Smooth muscle cell (in vitro differentiated cells): ENCODE results near the gene FCN1. TPM values are rescaled to one million over a fixed set of nuclear protein-coding genes. Genes with fewer than 3 reads are reported as not detected.

Source experiments
- DNase-seq: peaks from one replicate; lab custom pipeline; 2025; ENCODE audit not compliant: unreplicated experiment; lab: John Stamatoyannopoulos, UW
- H2AFZ ChIP-seq: fragments of 200-600 bp; sonication (generic); 2 replicates; pipeline ENCODE4 v1.6.0; 2016; ENCODE audit warnings: antibody characterized with exemption, low read depth, mild to moderate bottlenecking
- H3F3A ChIP-seq: fragments of 200-600 bp; sonication (generic); 2 replicates; pipeline ENCODE4 v1.6.0; 2017; ENCODE audit warnings: antibody characterized with exemption, low read depth
- H3K27ac ChIP-seq: fragments of 200-600 bp; sonication (generic); 2 replicates; pipeline ENCODE4 v1.5.1; 2016; ENCODE audit warnings: low read depth, mild to moderate bottlenecking
- H3K27me3 ChIP-seq: fragments of 200-600 bp; sonication (generic); 2 replicates; pipeline ENCODE4 v1.6.1; 2016; ENCODE audit warnings: low read depth, mild to moderate bottlenecking
- H3K36me3 ChIP-seq: fragments of 200-600 bp; sonication (generic); 2 replicates; pipeline ENCODE4 v1.5.1; 2016; ENCODE audit warnings: low read depth
- H3K4me1 ChIP-seq: fragments of 200-600 bp; sonication (generic); 2 replicates; pipeline ENCODE4 v1.5.1; 2016; ENCODE audit warnings: low read depth
- H3K4me2 ChIP-seq: fragments of 200-600 bp; sonication (generic); 2 replicates; pipeline ENCODE4 v1.6.0; 2016; ENCODE audit warnings: mild to moderate bottlenecking
- H3K4me3 ChIP-seq: fragments of 200-600 bp; sonication (generic); 2 replicates; pipeline ENCODE4 v1.5.1; 2016; ENCODE audit warnings: mild to moderate bottlenecking
- H3K79me2 ChIP-seq: fragments of 200-600 bp; sonication (generic); 2 replicates; pipeline ENCODE4 v1.6.0; 2016; ENCODE audit warnings: low read depth, mild to moderate bottlenecking
- H3K9ac ChIP-seq: fragments of 200-600 bp; sonication (generic); 2 replicates; pipeline ENCODE4 v1.6.0; 2016; ENCODE audit warnings: low read depth
- H3K9me3 ChIP-seq: fragments of 200-600 bp; sonication (generic); replicated peaks from 2 replicates; pipeline ENCODE4 v1.5.1; 2016; ENCODE audit warnings: low read depth
- H4K20me1 ChIP-seq: fragments of 200-600 bp; sonication (generic); 2 replicates; pipeline ENCODE4 v1.6.0; 2016; ENCODE audit warnings: low read depth
- WGBS: methylation state at CpG from one replicate; pipeline ENCODE4 v1.1.7; 2016; ENCODE audit warnings: low lambda C conversion rate; 5-methylcytosine and 5-hydroxymethylcytosine counted together
- polyA plus RNA-seq: library from polyadenylated mRNA; unstranded; fragments of >200 nt; fragmentation: Nextera tagmentation; extraction: Ambion mirVana; gene quantifications from 2 replicates; pipeline ENCODE4 v1.2.1, GENCODE V29; 2016
- total RNA-seq: library from RNA; depleted of rRNA; stranded (reverse); fragments of >200 nt; gene quantifications from 2 replicates; pipeline ENCODE4 v1.2.3, GENCODE V29; 2014
- TF ChIP-seq, protein P1 (sequence below): fragments of 200-600 bp; sonication (generic); IDR thresholded peaks from 2 replicates; pipeline ENCODE4 v1.5.1; 2017; ENCODE audit warnings: borderline replicate concordance, mild to moderate bottlenecking, antibody characterized with exemption; ENCODE audit not compliant: insufficient read depth, poor library complexity, severe bottlenecking

The FCN1 gene
- total and polyA plus RNA-seq, 2 experiments from 2014 or later = 0.13 TPM; not detected in 1

DNA sequence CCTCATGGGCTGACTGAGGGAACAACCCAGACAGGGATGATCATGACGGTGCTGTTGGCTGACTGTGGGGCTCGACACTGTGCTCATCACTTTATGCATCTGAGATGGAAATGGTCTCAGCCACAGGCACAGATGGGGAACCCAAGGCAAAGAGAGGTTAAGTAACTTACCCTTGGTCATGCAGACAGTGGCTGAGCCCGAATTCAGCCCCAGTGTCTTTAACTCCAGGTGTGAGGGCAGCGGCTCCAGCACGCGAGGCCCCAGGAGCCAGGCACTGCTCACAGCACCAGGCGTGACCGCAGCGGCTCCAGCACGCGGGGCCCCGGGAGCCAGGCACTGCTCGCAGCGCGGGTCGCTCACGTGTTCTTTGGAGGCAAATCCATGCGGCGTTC lies 45.3 kb upstream of the FCN1 start:
- Histone ChIP-seq H3K27ac (no peak overlapping the region), H3K4me3 (no peak overlapping the region), H3K9ac (no peak overlapping the region), H3K4me1 (peaks cover 7% of the 10 kb centered on the region), H3K4me2 (no peak overlapping the region), H3F3A (no peaks in the 10 kb centered on the region), H4K20me1 (no peaks in the 10 kb centered on the region), H3K27me3 (no peaks in the 10 kb centered on the region), H3K9me3 (no peaks in the 10 kb centered on the region), H3K79me2 (no peaks in the 10 kb centered on the region), H3K36me3 (no peaks in the 10 kb centered on the region), H2AFZ (no peak overlapping the region)
- DNase-seq = no peak
- TF ChIP-seq, protein P1, sequence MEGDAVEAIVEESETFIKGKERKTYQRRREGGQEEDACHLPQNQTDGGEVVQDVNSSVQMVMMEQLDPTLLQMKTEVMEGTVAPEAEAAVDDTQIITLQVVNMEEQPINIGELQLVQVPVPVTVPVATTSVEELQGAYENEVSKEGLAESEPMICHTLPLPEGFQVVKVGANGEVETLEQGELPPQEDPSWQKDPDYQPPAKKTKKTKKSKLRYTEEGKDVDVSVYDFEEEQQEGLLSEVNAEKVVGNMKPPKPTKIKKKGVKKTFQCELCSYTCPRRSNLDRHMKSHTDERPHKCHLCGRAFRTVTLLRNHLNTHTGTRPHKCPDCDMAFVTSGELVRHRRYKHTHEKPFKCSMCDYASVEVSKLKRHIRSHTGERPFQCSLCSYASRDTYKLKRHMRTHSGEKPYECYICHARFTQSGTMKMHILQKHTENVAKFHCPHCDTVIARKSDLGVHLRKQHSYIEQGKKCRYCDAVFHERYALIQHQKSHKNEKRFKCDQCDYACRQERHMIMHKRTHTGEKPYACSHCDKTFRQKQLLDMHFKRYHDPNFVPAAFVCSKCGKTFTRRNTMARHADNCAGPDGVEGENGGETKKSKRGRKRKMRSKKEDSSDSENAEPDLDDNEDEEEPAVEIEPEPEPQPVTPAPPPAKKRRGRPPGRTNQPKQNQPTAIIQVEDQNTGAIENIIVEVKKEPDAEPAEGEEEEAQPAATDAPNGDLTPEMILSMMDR = no peak
- 93% methylated on average over 19 of the region's 19 CpGs for WGBS

DNA sequence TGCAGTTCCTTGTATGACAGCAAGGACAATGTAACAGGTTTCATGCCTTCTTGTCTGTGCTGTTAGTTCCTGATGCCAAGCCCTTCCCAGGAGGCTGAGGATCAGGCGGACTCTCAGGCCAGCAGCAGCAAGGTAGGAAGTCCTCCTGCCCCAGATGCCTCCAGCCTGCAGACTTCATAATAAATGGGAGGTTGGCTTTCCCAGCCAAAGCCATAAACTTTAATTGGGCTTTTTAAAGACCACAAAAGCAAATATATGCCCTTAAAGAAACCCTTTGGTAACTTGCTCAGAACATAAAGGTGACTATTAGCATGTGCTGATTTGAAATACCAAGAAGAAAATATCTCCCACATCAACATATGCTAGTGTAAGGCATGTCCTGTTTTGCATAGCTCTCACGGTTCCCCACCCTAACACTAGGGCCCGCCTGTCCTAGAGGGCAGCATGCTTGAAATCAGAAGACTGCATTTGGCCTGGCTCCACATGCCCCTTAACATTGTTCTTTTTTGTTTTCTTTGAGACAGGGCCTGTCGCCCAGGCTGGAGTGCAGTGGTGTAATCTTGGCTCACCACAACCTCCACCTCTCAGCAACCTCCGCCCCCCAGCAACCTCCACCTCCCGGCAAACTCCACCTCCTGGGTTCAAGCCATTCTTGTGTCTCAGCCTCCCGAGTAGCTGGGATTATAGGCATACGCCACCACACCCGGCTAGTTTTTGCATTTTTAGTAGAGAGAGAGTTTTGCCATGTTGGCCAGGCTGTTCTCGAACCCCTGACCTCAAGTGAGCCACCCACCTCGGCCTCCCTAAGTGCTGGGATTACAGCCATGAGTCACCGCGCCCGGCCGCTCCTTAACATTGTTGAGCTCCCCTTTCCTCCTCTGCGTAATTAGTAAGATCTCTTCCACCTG lies 44.6 kb upstream of the FCN1 start:
- no peaks in the 10 kb centered on the region for H3F3A ChIP-seq
- no peaks in the 10 kb centered on the region for H3K27me3 ChIP-seq
- no peaks in the 10 kb centered on the region for H3K79me2 ChIP-seq
- H3K9me3 ChIP-seq = no peaks in the 10 kb centered on the region
- H3K36me3 ChIP-seq = no peaks in the 10 kb centered on the region
- WGBS = 80% methylated on average over 16 of the region's 16 CpGs
- H3K9ac ChIP-seq = no peak overlapping the region
- peaks cover under 1% of the 10 kb centered on the region for H3K4me1 ChIP-seq
- no peak for DNase-seq
- H3K4me2 ChIP-seq = no peak overlapping the region
- H4K20me1 ChIP-seq = no peaks in the 10 kb centered on the region
- no peak overlapping the region for H2AFZ ChIP-seq
- H3K27ac ChIP-seq = no peak overlapping the region
- TF ChIP-seq, protein P1 = no peak
- no peak overlapping the region for H3K4me3 ChIP-seq

DNA sequence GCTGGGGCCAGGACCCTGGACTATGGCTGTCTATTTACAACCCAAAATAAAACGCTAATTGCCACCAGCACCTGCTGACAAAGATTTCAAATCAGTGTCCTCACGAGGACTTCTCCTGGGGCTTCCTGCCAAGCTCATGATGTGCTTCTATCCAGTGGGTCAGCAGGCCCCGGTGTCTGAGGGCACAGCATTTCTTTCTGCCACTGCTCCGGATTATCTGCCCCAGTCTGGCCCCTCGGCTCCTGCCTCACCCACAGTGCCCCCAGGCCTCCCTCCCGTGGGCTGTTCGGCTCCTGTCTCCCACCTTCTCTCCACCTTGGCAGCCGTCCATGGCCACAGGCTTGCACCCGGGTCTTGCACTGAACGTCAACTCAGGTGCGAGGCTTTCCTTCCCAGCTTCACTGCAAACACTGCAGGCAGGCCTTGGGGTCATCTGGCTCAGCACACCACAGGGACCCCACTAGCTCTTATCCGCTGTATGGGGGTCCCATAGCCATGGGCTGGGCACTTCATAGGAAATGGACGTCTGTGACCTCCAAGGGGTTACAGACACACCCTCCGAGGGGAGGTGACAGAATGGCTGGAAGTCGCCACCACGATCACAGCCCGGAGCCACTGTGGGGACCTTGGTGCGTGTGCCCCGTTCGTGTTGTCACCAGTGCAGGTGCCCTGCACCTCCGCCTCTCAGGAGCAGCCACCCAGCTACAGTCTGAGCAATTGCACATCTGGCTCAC lies 43.8 kb upstream of the FCN1 start:
- WGBS = 91% methylated on average over 21 of the region's 21 CpGs
- DNase-seq = no peak
- H3K9ac ChIP-seq = no peak overlapping the region
- no peaks in the 10 kb centered on the region for H3K9me3 ChIP-seq
- H4K20me1 ChIP-seq = no peaks in the 10 kb centered on the region
- H3K27me3 ChIP-seq = no peaks in the 10 kb centered on the region
- TF ChIP-seq, protein P1 = no peak
- no peak overlapping the region for H3K4me3 ChIP-seq
- no peaks in the 10 kb centered on the region for H3K4me1 ChIP-seq
- no peaks in the 10 kb centered on the region for H3K36me3 ChIP-seq
- H3K4me2 ChIP-seq = no peak overlapping the region
- H3F3A ChIP-seq = no peaks in the 10 kb centered on the region
- H2AFZ ChIP-seq = no peak overlapping the region
- no peak overlapping the region for H3K27ac ChIP-seq
- H3K79me2 ChIP-seq = no peaks in the 10 kb centered on the region
